Measurements from ENCODE around the gene CYSLTR2.

- TF ChIP-seq SMARCB1 (IDR thresholded peaks at IDR 0.05; ENCODE audit: insufficient read length, low read depth): no peak
- TF ChIP-seq NR1H2 (CRISPR knock-in tag; IDR thresholded peaks at IDR 0.05): no peak
- TF ChIP-seq ATF3 (IDR thresholded peaks at IDR 0.05): no peak
- no peak for TF ChIP-seq ATF3 (CRISPR knock-in tag; conservative IDR thresholded peaks at IDR 0.05)
- no peak for TF ChIP-seq POLR2AphosphoS5 (IDR thresholded peaks at IDR 0.05; ENCODE audit: control insufficient read depth, insufficient read depth, low read depth, low read length)
- TF ChIP-seq ERF (CRISPR knock-in tag; IDR thresholded peaks at IDR 0.05): no peak
- TF ChIP-seq ZNF584 (CRISPR knock-in tag; IDR thresholded peaks at IDR 0.05; ENCODE audit: low read depth): no peak
- TF ChIP-seq MEIS2 (IDR thresholded peaks at IDR 0.05; ENCODE audit: partially characterized antibody): no peak
- peak; percentile 98 for TF ChIP-seq CUX1 (CRISPR knock-in tag; IDR thresholded peaks at IDR 0.05)
- no peak for TF ChIP-seq ZFX (CRISPR knock-in tag; IDR thresholded peaks at IDR 0.05)
- no peak for TF ChIP-seq MAX (CRISPR knock-in tag; IDR thresholded peaks at IDR 0.05)
- no peak for TF ChIP-seq ESRRA (IDR thresholded peaks at IDR 0.05; ENCODE audit: borderline replicate concordance, low read depth)
- no peak for TF ChIP-seq EZH2 (IDR thresholded peaks at IDR 0.05; ENCODE audit: borderline replicate concordance, low read depth, low read length)
Measured at GRCh38 chr13:48687249-48687648, 33.5 kb downstream of the CYSLTR2 start.

Data from K562 (cell line).